Fibroblast of skin of right quadriceps (primary cell): ENCODE measurements around the gene SC5D.

Source experiments
- DNase-seq: peaks from one replicate; pipeline ENCODE4 v3.0.0-alpha.2; 2013

The SC5D gene

GRCh38 chr11:121329781-121330395 is 37.3 kb downstream of the SC5D start:
- no peak for DNase-seq

- DNase-seq: no peak
Observed at GRCh38 chr11:121330614-121331435, 38.3 kb downstream of the SC5D start.

- no peak for DNase-seq
Observed at GRCh38 chr11:121334973-121335710, 42.6 kb downstream of the SC5D start.

- DNase-seq: no peak
Observed at GRCh38 chr11:121336279-121336937, 43.8 kb downstream of the SC5D start.

GRCh38 chr11:121337078-121337477 is 44.5 kb downstream of the SC5D start:
- no peak for DNase-seq

- DNase-seq: no peak
Observed at GRCh38 chr11:121337740-121338272, 45.2 kb downstream of the SC5D start.

- no peak for DNase-seq
Observed at GRCh38 chr11:121338536-121338935, 46.0 kb downstream of the SC5D start.

- DNase-seq: no peak
Observed at GRCh38 chr11:121340032-121340580, 47.5 kb downstream of the SC5D start.

GRCh38 chr11:121341609-121342008 is 49.0 kb downstream of the SC5D start:
- DNase-seq: no peak

GRCh38 chr11:121344824-121345223 is 52.3 kb downstream of the SC5D start:
- DNase-seq: no peak

GRCh38 chr11:121347094-121347493 is 54.5 kb downstream of the SC5D start:
- no peak for DNase-seq

- no peak for DNase-seq
Observed at GRCh38 chr11:121347813-121348212, 55.2 kb downstream of the SC5D start.

GRCh38 chr11:121348220-121348875 is 55.8 kb downstream of the SC5D start:
- DNase-seq: no peak

- DNase-seq: no peak
Observed at GRCh38 chr11:121349790-121350189, 57.2 kb downstream of the SC5D start.

GRCh38 chr11:121350314-121351082 is 57.9 kb downstream of the SC5D start:
- no peak for DNase-seq

GRCh38 chr11:121351083-121351630 is 58.6 kb downstream of the SC5D start:
- DNase-seq: no peak

- DNase-seq: no peak
Observed at GRCh38 chr11:121352251-121352891, 59.8 kb downstream of the SC5D start.

GRCh38 chr11:121354192-121354591 is 61.6 kb downstream of the SC5D start:
- no peak for DNase-seq

- no peak for DNase-seq
Observed at GRCh38 chr11:121356357-121356756, 63.8 kb downstream of the SC5D start.
